ENCODE measurements around the gene KMT2B. TPM values are rescaled to one million over a fixed set of nuclear protein-coding genes. Genes with fewer than 3 reads are reported as not detected.
"Not testable (repeated sequence)": the region's sequence is repeated elsewhere in the genome, so short reads cannot be mapped to it uniquely, and the experiment has no call there.

KMT2B gene
- total and polyA plus RNA-seq, 3 experiments from 2014 or later: 2.9 to 67.8 (median 62.6) TPM

- H3K4me3 Mint-ChIP-seq; H3K27me3 Mint-ChIP-seq; H3K36me3 ChIP-seq (ENCODE audit: insufficient read depth, low read length); H3K9me3 Mint-ChIP-seq; CTCF ChIA-PET; H3K27ac ChIP-seq (ENCODE audit: low read depth, low read length); H3K9me3 ChIP-seq (ENCODE audit: low read length); H3K4me3 ChIP-seq (ENCODE audit: low read length); POLR2A ChIA-PET; DNase-seq; H3K27me3 ChIP-seq (ENCODE audit: insufficient read depth, low read length, poor library complexity, severe bottlenecking): not testable (repeated sequence)
- H3K4me1 ChIP-seq (ENCODE audit: insufficient read depth, low read length): peaks cover 17% of the 10 kb centered on the region
- H3K27ac Mint-ChIP-seq: peak overlapping the region in 1 of 8 donors; percentile 89
- H3K4me1 Mint-ChIP-seq: peaks cover 21 to 23% (median 22%) of the 10 kb centered on the region in 3 donors
- H3K36me3 Mint-ChIP-seq: peaks cover 0 to 10% (median 0%) of the 10 kb centered on the region in 3 donors
Observed at GRCh38 chr19:35772362-35772761, 54.6 kb downstream of the KMT2B start.

- H3K36me3 Mint-ChIP-seq: peaks cover 0 to 7% (median 0%) of the 10 kb centered on the region in 3 donors
- Histone ChIP-seq H3K4me3 (ENCODE audit: low read length) (no peak overlapping the region), H3K27me3 (ENCODE audit: insufficient read depth, low read length, poor library complexity, severe bottlenecking) (no peaks in the 10 kb centered on the region), H3K27ac (ENCODE audit: low read depth, low read length) (no peak overlapping the region), H3K36me3 (ENCODE audit: insufficient read depth, low read length) (no peaks in the 10 kb centered on the region), H3K4me1 (ENCODE audit: insufficient read depth, low read length) (peaks cover 17% of the 10 kb centered on the region), H3K9me3 (ENCODE audit: low read length) (no peaks in the 10 kb centered on the region)
- H3K27me3 Mint-ChIP-seq: no peaks in the 10 kb centered on the region
- DNase-seq: no peak
- H3K27ac Mint-ChIP-seq: no peak overlapping the region
- ChIA-PET CTCF (no interaction called here), POLR2A (interaction anchor here (0.6 kb wide), 1 partner anchor 28 kb away, joined by 5 read pairs; no protein-coding TSS in a partner anchor)
- H3K4me1 Mint-ChIP-seq: peaks cover 21 to 23% (median 22%) of the 10 kb centered on the region in 3 donors
- H3K4me3 Mint-ChIP-seq: peak overlapping the region in 1 of 7 donors; percentile 48
- H3K9me3 Mint-ChIP-seq: no peaks in the 10 kb centered on the region
Observed at GRCh38 chr19:35773020-35773806, 55.4 kb downstream of the KMT2B start.

GRCh38 chr19:35774274-35775045, 56.7 kb downstream of the KMT2B start:
- Mint-ChIP-seq H3K9me3 (no peaks in the 10 kb centered on the region), H3K27ac (peak overlapping the region in 3 of 8 donors; percentile 72 to 80 (median 74)), H3K4me3 (peak overlapping the region; percentile 75 to 95 (median 83)), H3K27me3 (no peaks in the 10 kb centered on the region), H3K36me3 (peaks cover 0 to 3% (median 0%) of the 10 kb centered on the region in 3 donors), H3K4me1 (peaks cover 21 to 23% (median 22%) of the 10 kb centered on the region in 3 donors)
- ChIA-PET POLR2A (no interaction called here), CTCF (interaction anchor here (1.2 kb wide), 1 partner anchor 158 kb away, joined by 3 read pairs; no protein-coding TSS in a partner anchor)
- Histone ChIP-seq H3K4me1 (ENCODE audit: insufficient read depth, low read length) (peaks cover 17% of the 10 kb centered on the region), H3K4me3 (ENCODE audit: low read length) (peak overlapping the region; percentile 65), H3K27ac (ENCODE audit: low read depth, low read length) (no peak overlapping the region), H3K9me3 (ENCODE audit: low read length) (no peaks in the 10 kb centered on the region), H3K27me3 (ENCODE audit: insufficient read depth, low read length, poor library complexity, severe bottlenecking) (no peaks in the 10 kb centered on the region), H3K36me3 (ENCODE audit: insufficient read depth, low read length) (no peaks in the 10 kb centered on the region)
- no peak for DNase-seq

- Histone ChIP-seq H3K4me3 (ENCODE audit: low read length) (peak overlapping the region; percentile 65), H3K27me3 (ENCODE audit: insufficient read depth, low read length, poor library complexity, severe bottlenecking) (no peaks in the 10 kb centered on the region), H3K36me3 (ENCODE audit: insufficient read depth, low read length) (no peaks in the 10 kb centered on the region), H3K9me3 (ENCODE audit: low read length) (no peaks in the 10 kb centered on the region), H3K4me1 (ENCODE audit: insufficient read depth, low read length) (peaks cover 17% of the 10 kb centered on the region), H3K27ac (ENCODE audit: low read depth, low read length) (no peak overlapping the region)
- peak overlapping the region in 5 of 8 donors; percentile 35 to 80 (median 72) for H3K27ac Mint-ChIP-seq
- H3K36me3 Mint-ChIP-seq: peaks cover 0 to 6% (median 0%) of the 10 kb centered on the region in 3 donors
- peaks cover 21 to 23% (median 22%) of the 10 kb centered on the region in 3 donors for H3K4me1 Mint-ChIP-seq
- H3K9me3 Mint-ChIP-seq: no peaks in the 10 kb centered on the region
- H3K4me3 Mint-ChIP-seq: peak overlapping the region; percentile 75 to 95 (median 83)
- no peaks in the 10 kb centered on the region for H3K27me3 Mint-ChIP-seq
- CTCF ChIA-PET: interaction anchor here (1.2 kb wide), 1 partner anchor 157 kb away, joined by 3 read pairs; no protein-coding TSS in a partner anchor
- no peak for DNase-seq
- POLR2A ChIA-PET: no interaction called here
Observed at GRCh38 chr19:35775046-35775297, 57.2 kb downstream of the KMT2B start.

GRCh38 chr19:35775298-35776101, 57.7 kb downstream of the KMT2B start, which contains the start of gene ARHGAP33:
TSS of gene ARHGAP33 (plus strand) at chr19:35775564. CDS start at chr19:35775659, 95 bp downstream.
- Histone ChIP-seq H3K27me3 (ENCODE audit: insufficient read depth, low read length, poor library complexity, severe bottlenecking) (no peaks in the 10 kb centered on the region), H3K36me3 (ENCODE audit: insufficient read depth, low read length) (no peaks in the 10 kb centered on the region), H3K27ac (ENCODE audit: low read depth, low read length) (no peak within 1 kb of the TSS), H3K4me3 (ENCODE audit: low read length) (peak within 1 kb of the TSS; percentile 65), H3K9me3 (ENCODE audit: low read length) (no peaks in the 10 kb centered on the region), H3K4me1 (ENCODE audit: insufficient read depth, low read length) (peaks cover 17% of the 10 kb centered on the region)
- DNase-seq: peak; percentile 97 to 99 (median 98)
- ChIA-PET POLR2A (no interaction called here), CTCF (interaction anchor here (1.2 kb wide), 1 partner anchor 157 kb away, joined by 3 read pairs; no protein-coding TSS in a partner anchor)
- peak within 1 kb of the TSS; percentile 75 to 95 (median 83) for H3K4me3 Mint-ChIP-seq
- peaks cover 0 to 8% (median 0%) of the 10 kb centered on the region in 3 donors for H3K36me3 Mint-ChIP-seq
- peak within 1 kb of the TSS in 6 of 8 donors; percentile 24 to 80 (median 62) for H3K27ac Mint-ChIP-seq
- H3K4me1 Mint-ChIP-seq: peaks cover 21 to 23% (median 22%) of the 10 kb centered on the region in 3 donors
- no peaks in the 10 kb centered on the region for H3K27me3 Mint-ChIP-seq
- no peaks in the 10 kb centered on the region for H3K9me3 Mint-ChIP-seq

GRCh38 chr19:35776102-35776788, 58.4 kb downstream of the KMT2B start:
- peak overlapping the region in 2 of 8 donors; percentile 24 to 66 for H3K27ac Mint-ChIP-seq
- peaks cover 21 to 23% (median 22%) of the 10 kb centered on the region in 3 donors for H3K4me1 Mint-ChIP-seq
- peaks cover 0 to 10% (median 0%) of the 10 kb centered on the region in 3 donors for H3K36me3 Mint-ChIP-seq

More at GRCh38 chr19:35776102-35776788, 58.4 kb downstream of the KMT2B start:
- H3K9me3 Mint-ChIP-seq: no peaks in the 10 kb centered on the region
- Histone ChIP-seq H3K36me3 (ENCODE audit: insufficient read depth, low read length) (no peaks in the 10 kb centered on the region), H3K4me3 (ENCODE audit: low read length) (peak overlapping the region; percentile 32), H3K27me3 (ENCODE audit: insufficient read depth, low read length, poor library complexity, severe bottlenecking) (no peaks in the 10 kb centered on the region), H3K27ac (ENCODE audit: low read depth, low read length) (no peak overlapping the region), H3K4me1 (ENCODE audit: insufficient read depth, low read length) (peaks cover 17% of the 10 kb centered on the region), H3K9me3 (ENCODE audit: low read length) (no peaks in the 10 kb centered on the region)
- ChIA-PET POLR2A (interaction anchor here (0.5 kb wide), 1 partner anchor 64 kb away, joined by 4 read pairs; no protein-coding TSS in a partner anchor), CTCF (no interaction called here)
- no peaks in the 10 kb centered on the region for H3K27me3 Mint-ChIP-seq
- peak overlapping the region; percentile 57 to 89 (median 72) for H3K4me3 Mint-ChIP-seq
- peak in 1 of 5 donors; percentile 44 for DNase-seq
